Right lobe of liver (tissue), 6 donors: ENCODE data around the gene MCC. TPM values are rescaled to one million over a fixed set of nuclear protein-coding genes. Genes with fewer than 3 reads are reported as not detected.
A peak's percentile ranks its signal among the peaks of the same experiment; 100 is the strongest.

Experiments used
- ATAC-seq, 4 donors: fragments of 200-7000 bp; cut with Tn5 transposase; one replicate each; pipeline ENCODE4 v1.9.1; 2020; ENCODE audit warnings: mild to moderate bottlenecking in 4 of 4, moderate library complexity in 4 of 4
- DNase-seq, 3 donors: peaks; one replicate each; pipeline ENCODE4 v3.0.0-alpha.2; 2020
- H3K27ac ChIP-seq, 3 donors: fragments of 200-600 bp; one replicate each; pipeline ENCODE4 v1.8.0; 2022
- H3K27me3 ChIP-seq, 2 donors: fragments of 200-600 bp; one replicate each; pipeline ENCODE4 v1.8.0; 2022
- H3K36me3 ChIP-seq, 4 donors: fragments of 200-600 bp; sonication (generic) in 1 of 4; one replicate each; pipeline versions ENCODE4 v1.5.1 to v1.8.0; 2017 to 2022; ENCODE audit warnings: control low read depth in 1 of 4
- H3K4me1 ChIP-seq, 4 donors: fragments of 200-600 bp; sonication (generic) in 1 of 4; one replicate each; pipeline versions ENCODE4 v1.5.1 to v1.8.0; 2017 to 2022; ENCODE audit warnings: control low read depth in 1 of 4
- H3K4me3 ChIP-seq, 3 donors: fragments of 200-600 bp; one replicate each; pipeline ENCODE4 v1.8.0; 2022
- H3K9me3 ChIP-seq, 4 donors: fragments of 200-600 bp; sonication (generic) in 1 of 4; one replicate each; pipeline versions ENCODE4 v1.5.1 to v1.8.0; 2017 to 2022; ENCODE audit warnings: control low read depth in 1 of 4
- POLR2A ChIP-seq: fragments of 450-650 bp; IDR thresholded peaks from one replicate; pipeline ENCODE4 v1.6.1; 2017; ENCODE audit warnings: antibody characterized with exemption, mild to moderate bottlenecking
- WGBS: methylation state at CpG from one replicate; pipeline ENCODE4 v1.1.6; 2018; ENCODE audit warnings: low coverage, low lambda C conversion rate; ENCODE audit not compliant: insufficient coverage; ENCODE audit errors: missing lambda C conversion rate; 5-methylcytosine and 5-hydroxymethylcytosine counted together
- intact Hi-C, 2 donors: fragments of 100-400 bp; cut with DNase I; formaldehyde crosslinking; loops; one replicate each; pipeline versions ENCODE4 v1.11.2 to v1.14.1; 2022
- total RNA-seq, 6 experiments: library from RNA; depleted of rRNA in 2 of 6; stranded (reverse); fragments of >200 nt in 2 of 6; fragmentation: NEBNext Ultra II Directional in 3 of 6; extraction: Animal tissue kit (Norgen Biotek cat#: 25700) in 3 of 6; gene quantifications; one replicate each; pipeline versions ENCODE4 v1.1.0 to v1.2.4, GENCODE V29; 2016 to 2023
- TF ChIP-seq, protein P1 (sequence below), 4 donors: fragments of 200-600 bp in 3 of 4; fragments of 450-650 bp in 1 of 4; IDR thresholded peaks; one replicate each; pipeline versions ENCODE4 v1.5.1 to v1.8.0; 2016 to 2022; ENCODE audit warnings: antibody characterized with exemption in 4 of 4, mild to moderate bottlenecking in 2 of 4
- donor health status: DM: no; HTN: yes; CAD: no.
- donor health status: DM: no; HTN: no; CAD: no.
- donor health status: DM: no; HTN: no; CAD: no.
- donor health status: DM: no; HTN: yes; CAD: no.
- donor health status: DM: no; HTN: yes; CAD: no.

The MCC gene
- total RNA-seq, 6 experiments from 2014 or later = 23.1 to 35.2 (median 26.1) TPM

DNA sequence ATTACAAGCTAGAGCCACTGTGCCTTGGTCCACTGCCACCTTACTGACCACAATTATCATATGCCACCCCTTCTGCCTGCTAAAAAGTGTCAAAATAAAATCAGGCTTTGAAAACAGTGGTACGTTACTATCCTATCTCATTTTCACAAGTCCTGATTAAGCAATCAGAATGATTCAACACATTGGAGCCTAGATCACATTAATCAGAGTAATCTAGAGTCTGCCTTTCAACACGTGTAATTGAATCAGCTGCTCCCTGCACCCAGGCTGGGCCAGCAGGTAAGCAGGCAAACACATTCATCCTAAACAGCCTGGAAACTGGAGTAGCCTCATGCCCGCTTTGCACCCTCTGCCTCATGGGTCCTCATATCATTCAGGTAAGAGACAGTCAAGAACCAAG, 325.5 kb downstream of the MCC start:
- Histone ChIP-seq H3K27ac (no peak overlapping the region), H3K27me3 (no peaks in the 10 kb centered on the region), H3K4me1 (peaks cover 0 to 31% (median 0%) of the 10 kb centered on the region in 4 donors), H3K9me3 (no peaks in the 10 kb centered on the region), H3K4me3 (no peak overlapping the region), H3K36me3 (no peaks in the 10 kb centered on the region)
- DNase-seq (peak in 1 of 3 donors; percentile 39), ATAC-seq (peak in 2 of 4 donors; percentile 13 to 81)
- intact Hi-C loops = no loop called here
- TF ChIP-seq, protein P1, sequence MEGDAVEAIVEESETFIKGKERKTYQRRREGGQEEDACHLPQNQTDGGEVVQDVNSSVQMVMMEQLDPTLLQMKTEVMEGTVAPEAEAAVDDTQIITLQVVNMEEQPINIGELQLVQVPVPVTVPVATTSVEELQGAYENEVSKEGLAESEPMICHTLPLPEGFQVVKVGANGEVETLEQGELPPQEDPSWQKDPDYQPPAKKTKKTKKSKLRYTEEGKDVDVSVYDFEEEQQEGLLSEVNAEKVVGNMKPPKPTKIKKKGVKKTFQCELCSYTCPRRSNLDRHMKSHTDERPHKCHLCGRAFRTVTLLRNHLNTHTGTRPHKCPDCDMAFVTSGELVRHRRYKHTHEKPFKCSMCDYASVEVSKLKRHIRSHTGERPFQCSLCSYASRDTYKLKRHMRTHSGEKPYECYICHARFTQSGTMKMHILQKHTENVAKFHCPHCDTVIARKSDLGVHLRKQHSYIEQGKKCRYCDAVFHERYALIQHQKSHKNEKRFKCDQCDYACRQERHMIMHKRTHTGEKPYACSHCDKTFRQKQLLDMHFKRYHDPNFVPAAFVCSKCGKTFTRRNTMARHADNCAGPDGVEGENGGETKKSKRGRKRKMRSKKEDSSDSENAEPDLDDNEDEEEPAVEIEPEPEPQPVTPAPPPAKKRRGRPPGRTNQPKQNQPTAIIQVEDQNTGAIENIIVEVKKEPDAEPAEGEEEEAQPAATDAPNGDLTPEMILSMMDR (IDR thresholded peaks at IDR 0.05) = no peak
- TF ChIP-seq POLR2A = no peak
- WGBS = 33% methylated on average over 3 of the region's 3 CpGs

DNA sequence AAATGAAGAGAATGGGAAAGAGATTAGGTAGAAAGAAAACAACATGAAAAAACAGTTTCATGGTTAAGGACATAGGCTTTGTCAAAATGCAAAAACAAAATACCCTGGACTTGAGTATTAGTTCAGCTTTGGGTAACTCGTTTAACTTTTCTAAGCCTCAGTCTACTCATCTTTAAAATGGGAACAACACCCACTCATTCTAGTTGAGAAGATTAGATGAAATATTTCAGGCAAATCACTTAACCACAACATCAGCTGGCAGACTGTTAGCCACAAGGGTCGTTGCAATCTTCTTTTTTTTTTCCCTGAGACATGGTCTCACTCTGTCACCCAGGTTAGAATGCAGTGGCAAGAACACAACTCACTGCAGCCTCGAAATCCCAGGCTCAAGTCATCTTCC, 326.0 kb downstream of the MCC start:
- Histone ChIP-seq H3K36me3 (no peaks in the 10 kb centered on the region), H3K27ac (no peak overlapping the region)
- WGBS = 69% methylated on average over 3 of the region's 3 CpGs

DNA sequence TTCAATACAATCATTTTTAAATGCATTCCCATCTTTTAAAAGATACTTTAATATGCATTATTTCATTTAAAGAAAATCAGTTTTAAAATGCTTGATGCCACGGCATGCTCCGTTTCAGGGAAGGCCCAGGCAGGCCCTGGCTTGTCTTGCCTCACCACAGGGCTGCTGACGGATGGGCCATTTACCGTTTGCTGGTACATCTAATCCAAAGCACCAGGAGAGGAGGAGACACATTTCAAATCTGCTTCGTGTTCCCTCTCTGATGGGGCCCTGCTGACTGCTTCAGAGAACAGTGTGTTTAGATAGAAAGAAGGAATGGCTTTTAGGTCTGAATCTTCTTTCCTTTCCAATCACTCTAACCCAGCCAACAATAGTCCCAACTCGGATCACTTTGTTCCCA, 326.4 kb downstream of the MCC start:
- Histone ChIP-seq H3K27me3 (no peaks in the 10 kb centered on the region), H3K9me3 (no peaks in the 10 kb centered on the region), H3K4me3 (no peak overlapping the region), H3K36me3 (no peaks in the 10 kb centered on the region), H3K27ac (no peak overlapping the region), H3K4me1 (peaks cover 0 to 28% (median 0%) of the 10 kb centered on the region in 4 donors)
- DNase-seq = no peak
- no peak for ATAC-seq
- no peak for TF ChIP-seq POLR2A
- TF ChIP-seq, protein P1 (IDR thresholded peaks at IDR 0.05) = no peak
- WGBS = 78% methylated on average over 6 of the region's 6 CpGs
- intact Hi-C loops = no loop called here

More for the DNA sequence above, 326.0 kb downstream of the MCC start:
- Histone ChIP-seq H3K9me3 (no peaks in the 10 kb centered on the region), H3K27me3 (no peaks in the 10 kb centered on the region), H3K4me1 (peaks cover 0 to 31% (median 0%) of the 10 kb centered on the region in 4 donors), H3K4me3 (no peak overlapping the region)
- DNase-seq (no peak), ATAC-seq (no peak)
- TF ChIP-seq, protein P1 (IDR thresholded peaks at IDR 0.05) = no peak
- TF ChIP-seq POLR2A = no peak
- intact Hi-C loops = no loop called here

DNA sequence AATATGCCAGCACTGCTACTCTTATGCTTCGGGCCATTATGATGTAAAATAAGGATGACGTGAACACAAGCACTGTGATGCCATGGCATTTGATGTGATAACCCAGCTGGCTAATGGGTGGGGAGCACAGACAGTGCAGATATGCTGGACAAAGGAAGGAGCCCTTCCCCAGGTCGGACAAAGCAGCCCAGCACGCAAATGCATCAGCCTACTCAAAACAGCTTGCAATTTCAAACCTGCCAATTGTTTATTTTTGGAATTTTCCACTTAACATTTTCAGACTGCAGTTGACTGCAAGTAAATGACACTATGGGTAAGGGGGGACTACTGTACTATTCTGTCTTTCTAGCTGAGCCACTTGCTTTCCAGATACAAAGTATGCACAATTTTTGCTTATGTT, 330.4 kb downstream of the MCC start:
- no peak for ATAC-seq
- intact Hi-C loops = no loop called here
- Histone ChIP-seq H3K4me3 (no peak overlapping the region), H3K27me3 (no peaks in the 10 kb centered on the region), H3K9me3 (no peaks in the 10 kb centered on the region), H3K27ac (no peak overlapping the region), H3K4me1 (no peaks in the 10 kb centered on the region), H3K36me3 (no peaks in the 10 kb centered on the region)
- no peak for DNase-seq
- TF ChIP-seq POLR2A = no peak
- TF ChIP-seq, protein P1 (IDR thresholded peaks at IDR 0.05) = no peak
- 76% methylated on average over 3 of the region's 4 CpGs for WGBS
